ENCODE data around the gene H1-8.
"Not testable (repeated sequence)": the region's sequence is repeated elsewhere in the genome, so short reads cannot be mapped to it uniquely, and the experiment has no call there.

The H1-8 gene

DNA sequence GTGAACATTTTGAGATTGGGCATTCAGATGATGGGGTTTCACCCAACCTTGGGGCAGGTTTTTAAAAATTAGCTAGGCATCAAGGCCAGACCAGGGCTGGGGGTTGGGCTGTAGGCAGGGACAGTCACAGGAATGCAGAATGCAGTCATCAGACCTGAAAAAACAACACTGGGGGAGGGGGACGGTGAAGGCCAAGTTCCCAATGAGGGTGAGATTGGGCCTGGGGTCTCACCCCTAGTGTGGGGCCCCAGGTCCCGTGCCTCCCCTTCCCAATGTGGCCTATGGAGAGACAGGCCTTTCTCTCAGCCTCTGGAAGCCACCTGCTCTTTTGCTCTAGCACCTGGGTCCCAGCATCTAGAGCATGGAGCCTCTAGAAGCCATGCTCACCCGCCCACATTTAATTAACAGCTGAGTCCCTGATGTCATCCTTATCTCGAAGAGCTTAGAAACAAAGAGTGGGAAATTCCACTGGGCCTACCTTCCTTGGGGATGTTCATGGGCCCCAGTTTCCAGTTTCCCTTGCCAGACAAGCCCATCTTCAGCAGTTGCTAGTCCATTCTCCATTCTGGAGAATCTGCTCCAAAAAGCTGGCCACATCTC, 8.4 kb upstream of the H1-8 start:
- no peak for FAIRE-seq

DNA sequence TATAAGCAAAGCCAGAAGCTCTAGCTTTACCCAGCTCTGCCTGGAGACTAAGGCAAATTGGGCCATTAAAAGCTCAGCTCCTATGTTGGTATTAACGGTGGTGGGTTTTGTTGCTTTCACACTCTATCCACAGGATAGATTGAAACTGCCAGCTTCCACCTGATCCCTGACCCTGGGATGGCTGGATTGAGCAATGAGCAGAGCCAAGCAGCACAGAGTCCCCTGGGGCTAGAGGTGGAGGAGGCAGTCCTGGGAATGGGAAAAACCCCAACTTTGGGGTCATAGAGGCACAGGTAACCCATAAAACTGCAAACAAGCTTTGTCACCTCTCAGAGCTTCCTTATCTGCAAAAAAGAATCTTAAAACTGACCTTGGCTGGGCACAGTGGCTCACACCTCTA, 7.9 kb upstream of the H1-8 start:
- FAIRE-seq = no peak

DNA sequence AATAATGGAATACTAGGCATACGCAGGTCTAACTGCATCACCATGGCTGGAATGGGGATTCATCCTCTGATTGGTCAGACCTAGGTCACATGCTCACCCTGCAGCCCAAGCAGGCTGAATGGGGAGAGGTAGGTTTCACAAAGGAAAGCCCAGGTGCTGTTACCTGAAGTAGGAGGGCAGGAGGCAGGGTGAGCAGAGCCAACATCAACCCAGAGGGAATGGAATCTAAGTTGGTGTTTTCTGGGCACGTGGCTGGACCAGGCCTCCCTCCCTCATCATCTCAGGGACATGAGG, 6.7 kb upstream of the H1-8 start:
- FAIRE-seq = no peak

DNA sequence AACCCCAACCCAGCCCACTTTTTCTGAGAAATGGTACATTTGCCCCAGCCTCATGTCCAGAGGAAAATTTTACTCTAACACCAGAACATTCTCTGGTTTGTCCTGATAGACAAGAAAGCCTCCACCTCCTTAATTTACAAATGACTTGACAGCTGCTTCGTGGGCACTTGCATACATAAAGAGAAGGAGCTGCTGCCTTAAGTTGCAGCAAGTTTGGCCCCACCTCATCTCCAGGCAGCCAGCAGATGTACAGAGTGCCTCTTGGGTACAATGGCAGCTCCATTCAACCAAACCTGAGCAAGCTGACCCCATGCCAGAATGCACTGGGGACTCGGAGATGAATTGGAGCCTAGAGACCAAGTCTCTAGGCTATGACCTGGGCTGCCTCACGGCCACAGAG, 6.2 kb upstream of the H1-8 start:
- no peak for FAIRE-seq

DNA sequence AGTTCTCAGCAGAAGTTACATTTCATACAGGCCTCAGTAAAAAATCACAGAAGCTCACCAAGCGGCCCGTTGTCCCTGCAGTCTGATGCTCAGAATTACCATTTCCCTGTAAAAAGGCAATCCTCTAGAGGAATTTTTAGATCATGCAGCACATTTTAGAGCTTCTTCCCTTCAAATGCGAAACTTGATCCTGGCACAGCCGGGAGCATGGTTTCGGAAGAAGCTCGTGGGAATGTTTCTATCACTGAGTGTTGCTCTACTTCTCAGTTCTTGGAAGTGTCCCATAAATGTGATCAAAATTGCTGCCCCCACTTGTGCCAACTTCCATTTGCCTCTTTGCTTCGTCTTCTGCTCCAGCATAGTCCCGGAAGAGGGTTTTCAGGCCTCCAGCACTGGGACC, 3.8 kb upstream of the H1-8 start:
- no peak for FAIRE-seq

DNA sequence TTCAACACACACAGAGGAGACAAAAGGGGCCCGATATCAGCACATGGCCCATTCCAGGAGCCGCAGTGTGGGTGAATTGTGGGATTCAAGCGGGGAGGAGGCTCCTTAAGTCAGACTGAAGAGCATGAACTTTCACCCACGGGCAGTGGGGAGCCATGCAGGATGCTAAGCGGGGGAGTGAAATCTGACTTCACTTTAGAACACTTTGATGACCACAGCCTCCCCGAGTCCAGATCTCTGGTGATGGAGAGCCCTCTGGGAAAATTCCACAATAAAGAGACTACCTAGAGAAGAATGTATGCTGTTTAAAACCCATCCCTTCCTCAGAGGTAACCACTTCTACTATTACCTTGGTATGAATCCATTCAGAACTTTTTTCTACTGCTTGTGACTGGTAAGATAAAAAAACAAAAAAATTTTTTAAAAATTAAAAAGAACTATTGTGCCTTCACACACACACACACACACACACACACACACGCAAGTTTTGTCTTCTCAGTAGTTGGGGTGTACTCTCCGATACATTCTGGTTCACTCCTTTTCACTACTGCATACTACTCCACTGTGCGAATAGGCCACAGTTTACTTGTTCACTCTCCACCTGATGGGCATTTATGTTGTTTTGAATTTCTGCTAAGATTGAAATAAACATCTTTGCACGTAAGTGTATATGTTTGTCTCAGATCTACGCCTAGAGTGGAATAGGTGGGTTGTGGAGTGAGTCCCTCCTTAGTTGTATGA, 2.0 kb upstream of the H1-8 start:
- FAIRE-seq = no peak

DNA sequence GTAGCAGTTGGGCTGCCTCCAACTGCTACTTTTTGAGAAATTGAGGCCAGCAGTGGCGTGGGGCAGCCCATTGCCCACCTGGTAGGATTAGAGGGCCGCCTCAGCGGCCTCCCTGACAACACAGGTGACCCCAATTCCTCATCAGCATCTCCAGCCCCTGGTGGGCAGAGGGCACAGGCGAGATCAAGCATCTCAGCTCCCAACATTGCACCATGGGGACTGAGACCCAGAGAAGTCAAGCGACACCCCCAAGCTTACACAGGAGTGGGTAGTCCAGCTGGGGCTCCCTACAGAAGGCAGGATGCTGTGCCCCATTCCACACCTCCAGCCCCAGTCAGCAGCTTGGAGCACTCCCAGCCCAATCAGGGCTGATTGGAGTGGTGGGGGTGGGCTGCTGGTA, 228 bp upstream of the H1-8 start:
- no peak for FAIRE-seq

DNA sequence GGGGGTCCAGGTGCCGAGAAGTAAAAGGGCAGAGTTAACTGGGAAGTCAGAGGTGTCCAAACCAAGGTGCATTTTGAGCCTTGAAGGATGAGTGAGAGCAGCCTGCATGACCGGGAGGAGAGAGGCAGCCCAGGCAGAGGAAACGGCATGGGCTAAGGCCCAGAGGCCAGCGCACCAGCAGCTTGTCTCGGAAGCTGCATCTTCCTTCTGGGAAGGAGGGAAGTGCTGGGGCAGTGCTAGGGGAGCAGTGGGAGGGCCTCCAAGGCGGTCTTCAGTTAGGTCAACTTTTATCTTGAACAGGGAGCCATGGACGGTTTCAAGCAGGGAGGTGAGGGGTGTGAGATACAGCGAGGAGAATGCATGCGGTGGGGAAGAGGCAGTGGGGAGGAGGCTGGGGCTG, 1.0 kb downstream of the H1-8 start:
- FAIRE-seq = no peak

DNA sequence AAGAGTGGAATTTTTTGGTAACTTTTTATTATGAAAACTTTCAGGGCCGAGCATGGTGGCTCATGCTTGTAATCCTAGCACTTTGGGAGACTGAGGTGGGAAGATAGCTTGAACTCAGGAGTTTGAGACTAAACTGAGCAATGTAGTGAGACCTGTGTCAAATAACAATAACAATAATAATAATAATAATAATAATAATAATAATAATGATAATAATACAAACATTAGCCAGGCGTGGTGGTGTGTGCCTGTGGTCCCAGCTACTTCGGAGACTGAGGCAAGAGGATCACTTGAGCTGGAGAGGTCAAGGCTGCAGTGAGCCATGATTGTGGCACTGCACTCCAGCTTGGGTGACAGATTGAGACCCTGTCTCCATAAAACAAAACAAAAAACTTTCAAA, 3.0 kb downstream of the H1-8 start:
- FAIRE-seq = not testable (repeated sequence)

DNA sequence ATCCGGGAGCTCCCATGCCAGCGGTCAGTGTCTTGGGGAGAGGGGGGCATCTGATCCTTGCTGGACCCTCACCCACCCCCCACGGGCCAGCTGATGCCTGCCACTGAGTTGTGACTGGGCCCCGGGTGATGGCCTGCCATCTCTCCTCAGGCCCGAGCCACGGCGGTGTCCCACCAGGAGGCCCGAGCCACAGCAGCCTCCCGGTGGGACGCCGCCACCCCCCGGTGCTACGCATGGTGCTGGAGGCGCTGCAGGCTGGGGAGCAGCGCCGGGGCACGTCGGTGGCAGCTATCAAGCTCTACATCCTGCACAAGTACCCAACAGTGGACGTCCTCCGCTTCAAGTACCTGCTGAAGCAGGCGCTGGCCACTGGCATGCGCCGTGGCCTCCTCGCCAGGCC, 4.3 kb downstream of the H1-8 start:
- no peak for FAIRE-seq

DNA sequence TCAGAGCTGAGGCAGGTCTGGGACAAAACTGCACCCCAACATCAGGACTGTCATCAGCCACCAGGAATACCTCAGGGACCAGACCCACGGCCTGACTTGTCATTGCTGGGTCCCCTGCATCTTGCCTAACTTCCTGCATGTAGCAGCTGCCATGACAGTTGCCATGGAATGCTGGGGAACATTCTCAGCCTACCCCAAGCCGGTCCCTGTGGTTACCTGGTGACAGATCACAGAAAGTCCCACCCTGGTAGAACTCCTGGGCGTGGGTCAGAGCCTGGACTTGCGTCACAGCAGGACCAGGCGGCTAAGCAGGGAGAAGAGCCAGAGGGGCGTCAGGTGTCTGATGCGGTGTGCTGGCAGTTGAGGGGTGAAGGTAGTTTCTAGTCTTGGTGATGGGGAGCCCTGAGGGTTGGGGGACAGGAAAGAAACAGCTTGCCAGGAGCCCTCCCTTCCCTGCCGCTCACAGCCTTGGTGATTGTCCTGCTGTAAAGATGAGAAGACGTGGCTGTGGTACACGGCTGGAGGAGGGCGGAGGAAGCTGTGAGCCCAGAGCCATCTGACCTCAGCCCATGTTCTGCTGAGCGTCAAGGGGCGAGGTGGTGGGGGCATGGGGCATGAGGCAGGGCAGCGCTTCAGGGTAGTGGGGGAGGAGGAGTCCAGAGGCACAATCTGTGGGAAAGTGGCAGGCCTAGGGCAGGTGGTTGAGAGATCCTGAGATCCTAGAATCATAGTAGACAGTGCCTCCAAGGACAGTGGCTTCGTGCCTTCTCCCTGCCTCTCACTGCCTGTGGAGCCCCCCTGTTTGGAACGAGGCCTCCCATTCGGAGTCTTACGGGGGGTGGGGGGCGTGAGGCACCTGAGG, 5.4 kb downstream of the H1-8 start:
- no peak for FAIRE-seq

DNA sequence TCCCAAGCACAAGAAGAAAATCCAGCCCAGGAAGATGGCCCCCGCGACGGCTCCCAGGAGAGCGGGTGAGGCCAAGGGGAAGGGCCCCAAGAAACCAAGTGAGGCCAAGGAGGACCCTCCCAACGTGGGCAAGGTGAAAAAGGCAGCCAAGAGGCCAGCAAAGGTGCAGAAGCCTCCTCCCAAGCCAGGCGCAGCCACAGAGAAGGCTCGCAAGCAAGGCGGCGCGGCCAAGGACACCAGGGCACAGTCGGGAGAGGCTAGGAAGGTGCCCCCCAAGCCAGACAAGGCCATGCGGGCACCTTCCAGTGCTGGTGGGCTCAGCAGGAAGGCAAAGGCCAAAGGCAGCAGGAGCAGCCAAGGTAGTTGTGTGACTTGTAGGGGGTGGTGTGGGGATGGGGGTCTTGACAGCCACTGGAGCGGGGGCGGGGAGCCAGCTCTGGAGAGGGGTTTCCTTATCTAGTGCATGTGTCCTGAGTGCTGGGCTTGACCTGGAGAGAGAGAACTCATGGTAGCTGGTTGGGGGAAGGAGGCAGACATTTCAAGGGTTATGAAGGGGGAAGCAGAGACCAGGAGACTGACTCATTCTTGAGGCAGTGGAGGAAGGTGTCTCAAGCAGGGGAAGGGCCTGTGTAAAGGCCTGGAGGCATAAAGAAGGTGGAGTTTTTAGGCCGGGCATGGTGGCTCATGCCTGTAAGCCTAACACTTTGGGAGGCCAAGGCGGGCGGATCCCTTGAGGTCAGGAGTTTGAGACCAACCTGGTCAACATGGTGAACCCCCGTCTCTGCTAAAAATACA, 6.2 kb downstream of the H1-8 start:
- FAIRE-seq = no peak

DNA sequence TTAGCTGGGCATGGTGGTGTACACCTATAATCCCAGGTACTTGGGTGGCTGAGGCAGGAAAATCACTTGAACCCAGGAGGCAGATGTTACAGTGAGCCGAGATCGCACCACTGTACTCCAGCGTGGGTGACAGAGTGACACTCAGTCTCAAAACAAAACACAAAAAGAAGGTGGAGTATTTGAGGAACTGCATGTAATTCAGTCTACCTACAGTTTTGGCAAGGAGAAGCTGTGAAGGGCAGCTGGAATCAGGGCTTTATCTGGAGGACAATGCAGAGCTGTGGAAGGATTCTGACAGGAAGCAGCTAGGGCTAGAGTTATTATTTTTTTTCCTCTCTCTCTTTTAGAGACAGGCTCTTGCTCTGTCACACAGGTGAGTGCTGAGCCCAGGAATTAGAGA, 6.8 kb downstream of the H1-8 start:
- no peak for FAIRE-seq

DNA sequence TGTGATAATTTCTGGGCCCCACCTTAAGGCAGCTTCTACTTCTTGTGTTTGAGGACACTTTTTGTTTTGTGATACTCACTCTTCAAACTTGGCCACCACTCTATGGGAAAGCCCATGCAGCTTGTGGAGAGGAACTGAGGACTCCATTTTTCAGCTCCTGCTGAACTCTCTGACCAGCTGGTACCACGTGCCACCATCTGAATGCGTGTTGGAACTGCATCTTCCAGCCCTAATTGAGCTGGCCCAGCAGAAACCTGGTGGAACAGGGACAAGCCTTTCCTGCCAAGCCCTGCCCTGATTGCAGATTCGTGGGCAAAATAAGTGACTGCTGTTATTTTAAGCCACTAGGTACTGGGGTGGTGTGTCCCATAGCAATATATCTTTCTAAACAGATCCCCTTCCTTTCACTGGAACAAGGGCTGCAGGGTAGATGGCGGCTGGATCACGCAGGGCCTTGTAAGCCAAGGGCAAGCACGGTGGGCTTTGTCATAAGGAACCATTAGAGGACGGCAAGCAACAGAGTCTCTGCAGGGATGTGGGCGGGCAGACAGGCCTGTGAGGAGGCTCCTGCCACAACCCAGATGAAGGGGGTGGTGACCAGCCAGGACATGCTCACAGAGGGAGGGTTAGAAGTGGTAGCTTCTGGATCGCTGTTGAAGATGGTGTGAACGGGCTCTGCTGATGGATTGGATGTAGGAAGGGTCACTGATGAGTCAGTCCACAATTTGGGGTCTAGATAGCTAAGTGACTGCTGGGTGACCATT, 9.5 kb downstream of the H1-8 start:
- FAIRE-seq = no peak

DNA sequence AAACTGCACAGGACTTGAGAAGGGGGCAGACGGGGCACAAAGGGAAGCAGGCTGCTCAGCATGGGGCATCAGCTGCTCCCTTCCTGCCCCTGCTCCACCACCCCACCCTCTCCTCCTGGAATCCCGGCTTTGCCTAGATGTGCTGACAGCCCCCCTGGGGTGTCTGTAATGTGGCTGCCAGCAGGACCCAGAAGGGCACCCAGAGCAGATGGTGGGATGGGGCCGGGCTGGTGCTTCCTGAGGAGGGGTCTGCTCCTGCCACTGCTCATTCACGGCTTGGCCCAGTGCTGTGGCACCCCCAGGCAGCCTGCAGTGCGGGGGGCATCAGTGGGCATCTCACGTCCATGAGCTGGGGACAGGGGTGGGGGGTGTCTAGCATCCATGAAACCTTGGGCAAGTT, 10.2 kb downstream of the H1-8 start:
- no peak for FAIRE-seq

DNA sequence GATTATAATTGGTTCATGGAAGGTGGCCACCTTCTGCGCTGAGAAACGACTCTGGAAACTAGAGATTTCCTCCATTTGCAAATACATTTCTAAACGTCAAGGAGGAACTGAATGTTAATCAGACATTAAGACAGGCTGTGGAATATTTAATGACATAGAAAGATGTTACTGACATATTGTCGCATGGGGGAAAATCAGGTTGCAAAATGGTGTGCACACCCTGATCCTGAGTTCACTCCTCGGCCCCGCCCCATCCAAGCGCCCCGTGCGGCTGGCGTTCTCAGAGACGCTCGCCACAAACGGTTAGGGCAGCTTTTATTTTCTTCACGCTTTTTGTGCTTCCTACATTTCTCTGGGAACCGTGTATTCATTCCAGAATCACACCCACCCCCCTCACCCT, 10.7 kb downstream of the H1-8 start:
- no peak for FAIRE-seq

DNA sequence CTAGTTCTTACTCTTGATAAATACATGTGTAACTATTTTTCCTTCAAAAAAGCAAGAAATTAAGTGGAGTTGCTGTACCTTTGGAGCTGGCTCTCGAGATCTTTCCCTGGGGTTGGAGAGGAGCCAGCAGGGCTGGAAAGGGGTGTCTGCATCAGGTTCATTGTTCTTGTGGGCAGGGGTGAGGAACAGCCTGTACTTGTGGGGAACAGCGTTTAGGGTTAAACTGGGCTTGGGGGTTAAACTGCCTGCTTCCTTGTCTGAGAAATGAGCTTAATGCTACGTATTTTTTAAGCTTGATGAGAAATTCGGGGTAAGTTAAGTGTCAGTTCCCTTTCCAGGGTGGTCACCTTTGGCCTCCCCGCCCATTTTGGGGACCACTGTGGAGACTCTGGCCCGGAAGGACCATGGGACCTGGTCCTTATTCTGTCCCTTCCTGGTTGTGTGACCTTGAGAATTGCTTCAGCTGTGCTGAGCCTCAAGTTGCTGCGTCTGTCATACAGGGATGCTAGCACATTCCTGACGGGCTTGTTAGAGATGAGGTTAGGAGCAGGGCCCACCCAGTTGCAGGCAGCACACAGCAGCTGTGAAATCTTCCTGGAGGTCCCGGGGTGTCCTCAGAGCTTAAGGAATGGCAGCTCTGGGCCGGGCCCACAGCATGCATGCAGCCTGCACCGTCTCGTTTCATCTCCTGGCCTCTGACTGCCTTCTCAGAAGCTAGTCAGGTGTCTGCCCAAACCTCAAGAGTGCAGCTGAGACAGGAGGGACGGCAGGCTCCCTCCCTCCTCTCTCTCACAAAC, 11.6 kb downstream of the H1-8 start:
- no peak for FAIRE-seq

DNA sequence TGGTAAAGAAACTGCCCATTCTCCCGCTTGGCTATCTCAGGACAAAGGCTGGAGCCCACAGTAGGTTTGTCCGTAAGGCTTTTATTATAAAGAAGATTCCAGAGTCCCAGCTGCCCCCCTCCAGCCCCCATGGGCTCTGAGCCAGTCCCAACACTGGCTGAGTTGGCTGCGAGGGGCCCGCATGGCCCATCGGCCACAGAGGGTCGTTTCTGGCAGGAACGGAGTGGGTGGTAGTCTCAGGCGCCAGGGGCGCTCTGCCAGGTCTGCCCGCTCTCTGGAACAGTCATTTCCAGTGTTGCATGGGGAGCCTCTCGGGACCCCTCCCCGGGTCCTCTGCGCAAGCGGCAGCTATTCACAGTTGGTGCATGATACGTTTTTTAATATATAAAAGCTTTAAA, 12.2 kb downstream of the H1-8 start:
- no peak for FAIRE-seq

DNA sequence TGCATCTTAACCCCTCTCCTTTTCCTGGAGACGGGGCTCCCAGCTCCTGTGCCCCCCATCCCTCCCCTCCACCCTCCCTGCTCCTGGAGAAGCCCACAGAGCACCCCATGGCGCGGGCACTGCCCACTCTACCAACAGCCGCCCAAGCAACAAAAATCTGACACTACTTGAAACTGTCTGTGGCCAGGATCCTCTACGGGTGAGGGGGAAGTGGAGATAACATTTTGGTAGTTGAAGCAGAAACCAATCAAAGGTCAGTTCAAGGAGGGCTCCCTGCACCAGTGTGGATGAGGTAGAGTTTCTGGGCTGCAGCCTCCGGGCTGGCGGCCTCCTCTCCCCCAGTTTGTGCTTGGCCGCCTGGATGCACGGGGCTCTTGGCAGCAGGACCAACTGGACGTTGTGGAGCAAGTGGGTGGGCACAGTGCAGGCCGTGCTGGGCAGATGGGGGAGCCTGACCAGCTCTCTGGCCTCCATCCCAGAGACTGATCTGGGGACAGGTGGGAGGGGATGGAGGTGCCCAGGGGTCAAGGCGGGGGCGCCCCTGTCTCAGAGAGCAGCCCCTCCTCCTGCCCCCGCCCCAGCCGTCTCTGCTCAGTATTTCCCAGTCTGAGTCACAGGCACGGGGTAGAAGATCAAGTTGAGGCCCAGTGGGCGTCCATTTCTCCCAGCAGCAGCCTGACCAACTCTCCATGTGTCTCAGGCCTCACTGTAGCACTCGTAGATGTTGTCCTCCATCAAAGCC, 12.8 kb downstream of the H1-8 start:
- FAIRE-seq = no peak

DNA sequence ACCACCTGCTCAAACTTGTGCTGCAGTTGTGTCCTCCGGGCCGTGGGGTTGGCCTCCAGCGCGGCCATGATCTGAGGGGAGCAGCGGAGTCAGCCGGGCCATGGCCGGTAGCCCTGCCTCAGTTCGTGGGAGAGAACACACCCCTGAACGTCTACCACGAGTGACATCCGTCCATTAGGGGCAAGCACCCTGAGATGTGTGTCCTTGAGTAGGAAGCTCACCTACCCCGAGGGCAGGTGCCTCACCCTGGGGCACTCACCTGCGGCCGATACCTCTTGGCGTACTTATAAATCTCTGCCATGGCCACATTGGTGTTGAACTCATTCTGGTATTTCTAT, 13.4 kb downstream of the H1-8 start:
- FAIRE-seq = no peak

DNA sequence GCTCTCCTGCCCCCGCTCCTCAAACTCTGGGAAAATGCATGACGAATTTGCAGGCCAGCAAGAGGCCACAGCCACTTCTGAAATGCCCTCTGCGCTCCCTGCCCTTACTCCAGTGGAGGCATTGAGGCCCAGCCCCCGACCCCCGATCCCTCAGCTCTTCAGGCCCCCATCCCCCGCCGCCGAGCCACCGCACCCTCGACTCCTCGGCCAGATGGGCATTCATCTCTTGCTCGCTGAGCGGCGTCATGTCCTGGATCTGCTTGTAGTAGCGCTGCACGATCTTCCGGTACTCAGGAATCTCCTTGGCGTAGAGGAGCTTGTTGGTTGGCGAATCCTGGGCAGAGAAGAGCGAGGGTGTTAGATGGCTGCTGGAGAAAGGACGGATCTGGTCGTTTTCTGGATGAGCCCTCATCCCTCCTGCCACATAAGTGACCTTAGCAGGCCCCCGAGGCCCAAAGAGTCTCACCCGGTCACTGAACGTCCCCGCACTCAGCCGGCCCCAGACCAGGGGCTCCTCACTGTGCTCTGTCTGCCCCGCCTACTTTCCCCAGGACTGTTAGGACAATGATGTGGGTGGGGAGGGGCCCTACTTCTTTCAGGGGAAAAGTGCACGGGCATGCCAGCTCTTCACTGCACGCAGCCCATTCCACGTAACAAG, 14.0 kb downstream of the H1-8 start:
- FAIRE-seq = no peak

Data from colon (tissue), 2 donors.